Measurements from ENCODE around the gene YIPF1.

Gene YIPF1

GRCh38 chr1:53911442-53911841 is 21.8 kb upstream of the YIPF1 start:
- no peaks in the 10 kb centered on the region for H3K27me3 ChIP-seq (ENCODE audit: control insufficient read depth, insufficient read depth, low read length)
- peaks cover 3% of the 10 kb centered on the region for H3K36me3 ChIP-seq (ENCODE audit: control insufficient read depth, insufficient read depth, low read length)
- H3K9ac ChIP-seq (ENCODE audit: low read length), result no peak overlapping the region
- no peak overlapping the region for H3K27ac ChIP-seq (ENCODE audit: low read depth, low read length)
- no peak overlapping the region for H3K4me3 ChIP-seq (ENCODE audit: low read length)
- no peaks in the 10 kb centered on the region for H3K4me1 ChIP-seq (ENCODE audit: control insufficient read depth, insufficient read depth, low read length)

GRCh38 chr1:53909946-53910345 is 20.3 kb upstream of the YIPF1 start:
- Histone ChIP-seq H3K27ac (ENCODE audit: low read depth, low read length) (no peak overlapping the region), H3K27me3 (ENCODE audit: control insufficient read depth, insufficient read depth, low read length) (no peaks in the 10 kb centered on the region), H3K36me3 (ENCODE audit: control insufficient read depth, insufficient read depth, low read length) (no peaks in the 10 kb centered on the region), H3K9ac (ENCODE audit: low read length) (no peak overlapping the region), H3K4me1 (ENCODE audit: control insufficient read depth, insufficient read depth, low read length) (no peaks in the 10 kb centered on the region), H3K4me3 (ENCODE audit: low read length) (no peak overlapping the region)

- Histone ChIP-seq H3K4me3 (ENCODE audit: low read length) (no peak overlapping the region), H3K27ac (ENCODE audit: low read depth, low read length) (no peak overlapping the region), H3K4me1 (ENCODE audit: control insufficient read depth, insufficient read depth, low read length) (no peaks in the 10 kb centered on the region)
Observed at GRCh38 chr1:53906121-53906520, 16.5 kb upstream of the YIPF1 start.

GRCh38 chr1:53905509-53905908 is 15.9 kb upstream of the YIPF1 start:
- no peak overlapping the region for H3K9ac ChIP-seq (ENCODE audit: low read length)
- H3K27me3 ChIP-seq (ENCODE audit: control insufficient read depth, insufficient read depth, low read length), result no peaks in the 10 kb centered on the region
- no peaks in the 10 kb centered on the region for H3K36me3 ChIP-seq (ENCODE audit: control insufficient read depth, insufficient read depth, low read length)
- no peak overlapping the region for H3K4me3 ChIP-seq (ENCODE audit: low read length)
- H3K27ac ChIP-seq (ENCODE audit: low read depth, low read length), result no peak overlapping the region
- no peaks in the 10 kb centered on the region for H3K4me1 ChIP-seq (ENCODE audit: control insufficient read depth, insufficient read depth, low read length)

More at GRCh38 chr1:53906121-53906520, 16.5 kb upstream of the YIPF1 start:
- H3K36me3 ChIP-seq (ENCODE audit: control insufficient read depth, insufficient read depth, low read length), result no peaks in the 10 kb centered on the region
- no peak overlapping the region for H3K9ac ChIP-seq (ENCODE audit: low read length)
- no peaks in the 10 kb centered on the region for H3K27me3 ChIP-seq (ENCODE audit: control insufficient read depth, insufficient read depth, low read length)

- Histone ChIP-seq H3K9ac (ENCODE audit: low read length) (no peak overlapping the region), H3K36me3 (ENCODE audit: control insufficient read depth, insufficient read depth, low read length) (no peaks in the 10 kb centered on the region), H3K27ac (ENCODE audit: low read depth, low read length) (no peak overlapping the region), H3K27me3 (ENCODE audit: control insufficient read depth, insufficient read depth, low read length) (no peaks in the 10 kb centered on the region), H3K4me1 (ENCODE audit: control insufficient read depth, insufficient read depth, low read length) (peaks cover 10% of the 10 kb centered on the region), H3K4me3 (ENCODE audit: low read length) (no peak overlapping the region)
Observed at GRCh38 chr1:53902235-53903138, 12.9 kb upstream of the YIPF1 start.

GRCh38 chr1:53899708-53900107 is 10.1 kb upstream of the YIPF1 start:
- Histone ChIP-seq H3K4me3 (ENCODE audit: low read length) (no peak overlapping the region), H3K36me3 (ENCODE audit: control insufficient read depth, insufficient read depth, low read length) (no peaks in the 10 kb centered on the region), H3K27ac (ENCODE audit: low read depth, low read length) (no peak overlapping the region), H3K9ac (ENCODE audit: low read length) (no peak overlapping the region), H3K27me3 (ENCODE audit: control insufficient read depth, insufficient read depth, low read length) (no peaks in the 10 kb centered on the region), H3K4me1 (ENCODE audit: control insufficient read depth, insufficient read depth, low read length) (peaks cover 13% of the 10 kb centered on the region)

- Histone ChIP-seq H3K27me3 (ENCODE audit: control insufficient read depth, insufficient read depth, low read length) (no peaks in the 10 kb centered on the region), H3K36me3 (ENCODE audit: control insufficient read depth, insufficient read depth, low read length) (no peaks in the 10 kb centered on the region), H3K9ac (ENCODE audit: low read length) (no peak overlapping the region), H3K4me3 (ENCODE audit: low read length) (no peak overlapping the region), H3K4me1 (ENCODE audit: control insufficient read depth, insufficient read depth, low read length) (peaks cover 13% of the 10 kb centered on the region), H3K27ac (ENCODE audit: low read depth, low read length) (no peak overlapping the region)
Observed at GRCh38 chr1:53899206-53899628, 9.6 kb upstream of the YIPF1 start.

GRCh38 chr1:53896635-53897229 is 7.1 kb upstream of the YIPF1 start:
- Histone ChIP-seq H3K27me3 (ENCODE audit: control insufficient read depth, insufficient read depth, low read length) (no peaks in the 10 kb centered on the region), H3K36me3 (ENCODE audit: control insufficient read depth, insufficient read depth, low read length) (no peaks in the 10 kb centered on the region), H3K9ac (ENCODE audit: low read length) (no peak overlapping the region), H3K4me1 (ENCODE audit: control insufficient read depth, insufficient read depth, low read length) (peaks cover 13% of the 10 kb centered on the region), H3K27ac (ENCODE audit: low read depth, low read length) (peak overlapping the region; percentile 53), H3K4me3 (ENCODE audit: low read length) (no peak overlapping the region)

GRCh38 chr1:53895421-53895820 is 5.8 kb upstream of the YIPF1 start:
- no peak overlapping the region for H3K4me3 ChIP-seq (ENCODE audit: low read length)
- H3K9ac ChIP-seq (ENCODE audit: low read length), result no peak overlapping the region
- no peak overlapping the region for H3K27ac ChIP-seq (ENCODE audit: low read depth, low read length)
- no peaks in the 10 kb centered on the region for H3K27me3 ChIP-seq (ENCODE audit: control insufficient read depth, insufficient read depth, low read length)
- no peaks in the 10 kb centered on the region for H3K36me3 ChIP-seq (ENCODE audit: control insufficient read depth, insufficient read depth, low read length)
- peaks cover 13% of the 10 kb centered on the region for H3K4me1 ChIP-seq (ENCODE audit: control insufficient read depth, insufficient read depth, low read length)

GRCh38 chr1:53894644-53895043 is 5.0 kb upstream of the YIPF1 start:
- H3K27me3 ChIP-seq (ENCODE audit: control insufficient read depth, insufficient read depth, low read length), result no peaks in the 10 kb centered on the region
- no peak overlapping the region for H3K4me3 ChIP-seq (ENCODE audit: low read length)
- no peak overlapping the region for H3K27ac ChIP-seq (ENCODE audit: low read depth, low read length)
- no peaks in the 10 kb centered on the region for H3K36me3 ChIP-seq (ENCODE audit: control insufficient read depth, insufficient read depth, low read length)
- peaks cover 16% of the 10 kb centered on the region for H3K4me1 ChIP-seq (ENCODE audit: control insufficient read depth, insufficient read depth, low read length)
- no peak overlapping the region for H3K9ac ChIP-seq (ENCODE audit: low read length)

GRCh38 chr1:53893999-53894636 is 4.5 kb upstream of the YIPF1 start, which contains the start of gene DIO1:
TSS of gene DIO1 (plus strand) at chr1:53894187. CDS start at chr1:53894211, 24 bp downstream.
- Histone ChIP-seq H3K4me1 (ENCODE audit: control insufficient read depth, insufficient read depth, low read length) (peaks cover 14% of the 10 kb centered on the region), H3K27me3 (ENCODE audit: control insufficient read depth, insufficient read depth, low read length) (no peaks in the 10 kb centered on the region), H3K4me3 (ENCODE audit: low read length) (no peak within 1 kb of the TSS), H3K36me3 (ENCODE audit: control insufficient read depth, insufficient read depth, low read length) (peaks cover 5% of the 10 kb centered on the region), H3K9ac (ENCODE audit: low read length) (no peak within 1 kb of the TSS), H3K27ac (ENCODE audit: low read depth, low read length) (no peak within 1 kb of the TSS)

GRCh38 chr1:53892911-53893310 is 3.3 kb upstream of the YIPF1 start:
- Histone ChIP-seq H3K9ac (ENCODE audit: low read length) (no peak overlapping the region), H3K27ac (ENCODE audit: low read depth, low read length) (no peak overlapping the region), H3K27me3 (ENCODE audit: control insufficient read depth, insufficient read depth, low read length) (no peaks in the 10 kb centered on the region), H3K36me3 (ENCODE audit: control insufficient read depth, insufficient read depth, low read length) (peaks cover 5% of the 10 kb centered on the region), H3K4me3 (ENCODE audit: low read length) (no peak overlapping the region), H3K4me1 (ENCODE audit: control insufficient read depth, insufficient read depth, low read length) (peaks cover 10% of the 10 kb centered on the region)
